ENCODE data around the gene CHST14.

- no peak for TF ChIP-seq LEF1 (IDR thresholded peaks at IDR 0.05; ENCODE audit: borderline replicate concordance)
- no peak for TF ChIP-seq PKNOX1 (IDR thresholded peaks at IDR 0.05)
- no peak for TF ChIP-seq BHLHE40 (IDR thresholded peaks at IDR 0.05; ENCODE audit: borderline replicate concordance)
- no peak for TF ChIP-seq ARNT (IDR thresholded peaks at IDR 0.05)
- TF ChIP-seq FOXM1 (IDR thresholded peaks at IDR 0.05; ENCODE audit: borderline replicate concordance) = no peak
- TF ChIP-seq ZNF384 (IDR thresholded peaks at IDR 0.05) = no peak
Measured at GRCh38 chr15:40493089-40493840, 22.5 kb downstream of the CHST14 start.

All from HEK293T (cell line).